ENCODE data around the gene L1CAM.

L1CAM gene

GRCh38 chrX:153869473-153870287 lies 16.3 kb downstream of the L1CAM start:
- TF ChIP-seq CTCF (conservative IDR thresholded peaks at IDR 0.05; ENCODE audit: control insufficient read depth, insufficient read depth, low read depth, low read length): no peak
- H3K4me3 ChIP-seq (ENCODE audit: control insufficient read depth, low read depth, low read length): no peak overlapping the region
- DNase-seq (ENCODE audit: low read depth): no peak

GRCh38 chrX:153868576-153869472 lies 17.1 kb downstream of the L1CAM start:
- no peak for TF ChIP-seq CTCF (conservative IDR thresholded peaks at IDR 0.05; ENCODE audit: control insufficient read depth, insufficient read depth, low read depth, low read length)
- H3K4me3 ChIP-seq (ENCODE audit: control insufficient read depth, low read depth, low read length): no peak overlapping the region

GRCh38 chrX:153867671-153868070 lies 18.3 kb downstream of the L1CAM start:
- no peak for TF ChIP-seq CTCF (conservative IDR thresholded peaks at IDR 0.05; ENCODE audit: control insufficient read depth, insufficient read depth, low read depth, low read length)
- no peak overlapping the region for H3K4me3 ChIP-seq (ENCODE audit: control insufficient read depth, low read depth, low read length)
- DNase-seq (ENCODE audit: low read depth): no peak

More at GRCh38 chrX:153868576-153869472, 17.1 kb downstream of the L1CAM start:
- DNase-seq (ENCODE audit: low read depth): no peak

- no peak for TF ChIP-seq CTCF (conservative IDR thresholded peaks at IDR 0.05; ENCODE audit: control insufficient read depth, insufficient read depth, low read depth, low read length)
- no peak for DNase-seq (ENCODE audit: low read depth)
- no peak overlapping the region for H3K4me3 ChIP-seq (ENCODE audit: control insufficient read depth, low read depth, low read length)
Measured at GRCh38 chrX:153867139-153867538, 18.8 kb downstream of the L1CAM start.

GRCh38 chrX:153866302-153867019 lies 19.5 kb downstream of the L1CAM start:
- H3K4me3 ChIP-seq (ENCODE audit: control insufficient read depth, low read depth, low read length): no peak overlapping the region
- no peak for TF ChIP-seq CTCF (conservative IDR thresholded peaks at IDR 0.05; ENCODE audit: control insufficient read depth, insufficient read depth, low read depth, low read length)
- DNase-seq (ENCODE audit: low read depth): no peak

- no peak overlapping the region for H3K4me3 ChIP-seq (ENCODE audit: control insufficient read depth, low read depth, low read length)
- TF ChIP-seq CTCF (conservative IDR thresholded peaks at IDR 0.05; ENCODE audit: control insufficient read depth, insufficient read depth, low read depth, low read length): no peak
- no peak for DNase-seq (ENCODE audit: low read depth)
Measured at GRCh38 chrX:153865685-153866084, 20.3 kb downstream of the L1CAM start.
